Left ventricle myocardium inferior (tissue), 1 donor: Measurements from ENCODE around the gene FGFR3. TPM values are rescaled to one million over a fixed set of nuclear protein-coding genes. Genes with fewer than 3 reads are reported as not detected.

Source experiments
- DNase-seq: peaks from one replicate; pipeline ENCODE4 v3.0.0-alpha.2; 2020
- H3K27ac ChIP-seq: fragments of 200-600 bp; replicated peaks from 2 replicates; pipeline ENCODE4 v1.8.0; 2021
- H3K27me3 ChIP-seq: fragments of 200-600 bp; 2 replicates; pipeline ENCODE4 v1.8.0; 2021; ENCODE audit warnings: low read depth
- H3K36me3 ChIP-seq: fragments of 200-600 bp; 2 replicates; pipeline ENCODE4 v1.8.0; 2021
- H3K4me1 ChIP-seq: fragments of 200-600 bp; 2 replicates; pipeline ENCODE4 v1.8.0; 2021
- H3K4me3 ChIP-seq: fragments of 200-600 bp; 2 replicates; pipeline ENCODE4 v1.8.0; 2021; ENCODE audit warnings: mild to moderate bottlenecking, moderate library complexity
- H3K9me3 ChIP-seq: fragments of 200-600 bp; replicated peaks from 2 replicates; pipeline ENCODE4 v1.8.0; 2021
- intact Hi-C: fragments of 100-400 bp; cut with micrococcal nuclease; formaldehyde crosslinking; loops from one replicate; pipeline ENCODE4 v1.11.0; 2022
- total RNA-seq: library from RNA; stranded (reverse); fragmentation: NEBNext Ultra II Directional; extraction: Animal tissue kit (Norgen Biotek cat#: 25700); gene quantifications from one replicate; pipeline ENCODE4 v1.2.1, GENCODE V29; 2021
- TF ChIP-seq, protein P1 (sequence below): fragments of 200-600 bp; IDR thresholded peaks from 2 replicates; pipeline ENCODE4 v1.8.0; 2021; ENCODE audit warnings: antibody characterized with exemption, mild to moderate bottlenecking, borderline replicate concordance
- donor health status: DM: no; HTN: yes; CAD: no; lungs with severe emphysema.

The FGFR3 gene
- total RNA-seq, 1 donor from 2014 or later: 3.5 TPM

DNA sequence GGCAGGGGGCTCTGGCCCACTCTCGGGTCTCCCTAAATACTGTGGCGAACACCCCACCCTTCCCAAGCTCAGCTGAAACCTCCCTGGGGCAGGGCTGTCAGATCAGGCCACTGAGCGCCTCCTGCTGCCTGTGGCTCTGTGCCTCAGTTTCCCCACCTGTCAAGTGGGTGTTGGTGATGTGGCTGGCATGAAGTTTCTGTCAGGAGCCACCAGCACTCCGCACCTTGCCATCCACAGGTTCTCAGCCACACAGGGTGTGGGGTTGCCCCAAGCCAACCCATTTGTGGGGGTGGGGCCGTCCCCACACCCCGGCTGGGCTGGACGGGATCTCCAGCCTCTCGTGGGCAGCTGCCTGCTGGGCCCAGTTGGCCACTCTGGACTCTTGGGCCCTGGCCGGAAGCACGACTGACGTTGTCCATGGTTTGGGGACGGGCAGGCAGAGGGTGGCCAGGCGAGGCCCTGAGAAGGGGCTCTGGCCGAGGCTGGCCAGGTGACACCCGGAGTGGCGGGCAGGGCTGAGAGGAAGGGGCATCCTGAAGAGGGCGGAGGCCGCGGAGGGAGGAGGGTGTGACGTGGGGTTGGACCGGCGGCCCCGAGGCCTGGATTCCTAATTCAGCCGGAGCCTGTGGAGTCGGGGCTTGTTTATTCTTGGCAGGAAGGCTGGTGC, 5.5 kb upstream of the FGFR3 start:
- Histone ChIP-seq H3K27ac (no peak overlapping the region), H3K27me3 (peaks cover 5% of the 10 kb centered on the region), H3K4me3 (no peak overlapping the region), H3K9me3 (no peaks in the 10 kb centered on the region), H3K36me3 (no peaks in the 10 kb centered on the region), H3K4me1 (peaks cover 16% of the 10 kb centered on the region)
- TF ChIP-seq, protein P1, sequence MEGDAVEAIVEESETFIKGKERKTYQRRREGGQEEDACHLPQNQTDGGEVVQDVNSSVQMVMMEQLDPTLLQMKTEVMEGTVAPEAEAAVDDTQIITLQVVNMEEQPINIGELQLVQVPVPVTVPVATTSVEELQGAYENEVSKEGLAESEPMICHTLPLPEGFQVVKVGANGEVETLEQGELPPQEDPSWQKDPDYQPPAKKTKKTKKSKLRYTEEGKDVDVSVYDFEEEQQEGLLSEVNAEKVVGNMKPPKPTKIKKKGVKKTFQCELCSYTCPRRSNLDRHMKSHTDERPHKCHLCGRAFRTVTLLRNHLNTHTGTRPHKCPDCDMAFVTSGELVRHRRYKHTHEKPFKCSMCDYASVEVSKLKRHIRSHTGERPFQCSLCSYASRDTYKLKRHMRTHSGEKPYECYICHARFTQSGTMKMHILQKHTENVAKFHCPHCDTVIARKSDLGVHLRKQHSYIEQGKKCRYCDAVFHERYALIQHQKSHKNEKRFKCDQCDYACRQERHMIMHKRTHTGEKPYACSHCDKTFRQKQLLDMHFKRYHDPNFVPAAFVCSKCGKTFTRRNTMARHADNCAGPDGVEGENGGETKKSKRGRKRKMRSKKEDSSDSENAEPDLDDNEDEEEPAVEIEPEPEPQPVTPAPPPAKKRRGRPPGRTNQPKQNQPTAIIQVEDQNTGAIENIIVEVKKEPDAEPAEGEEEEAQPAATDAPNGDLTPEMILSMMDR: no peak
- intact Hi-C loops: no loop called here
- no peak for DNase-seq

GRCh38 chr4:1788254-1788973, 4.7 kb upstream of the FGFR3 start:
- Histone ChIP-seq H3K4me3 (no peak overlapping the region), H3K27ac (no peak overlapping the region), H3K36me3 (no peaks in the 10 kb centered on the region), H3K9me3 (no peaks in the 10 kb centered on the region), H3K4me1 (peaks cover 19% of the 10 kb centered on the region), H3K27me3 (peaks cover 8% of the 10 kb centered on the region)
- TF ChIP-seq, protein P1: no peak
- no peak for DNase-seq
- intact Hi-C loops: no loop called here

DNA sequence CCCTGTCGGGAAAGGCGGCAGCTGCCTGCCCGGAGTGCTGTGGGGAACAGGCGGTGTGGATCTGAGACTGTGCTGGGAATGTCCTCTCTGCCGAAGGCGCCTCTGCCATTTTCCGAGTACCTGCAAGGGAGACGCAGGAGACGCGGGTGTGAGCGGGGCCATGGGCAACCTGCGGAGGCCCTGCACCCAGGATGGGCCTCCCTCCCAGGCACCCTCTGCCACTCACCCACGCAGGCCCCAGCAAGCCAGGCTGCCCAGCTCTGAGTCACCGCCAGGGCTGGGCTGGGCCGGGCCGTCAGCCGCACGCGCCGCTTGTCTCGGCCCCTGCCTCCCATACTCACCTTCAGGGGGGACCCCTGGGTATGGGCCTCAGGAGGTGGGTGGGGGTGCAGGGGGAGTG, 3.5 kb upstream of the FGFR3 start:
- Histone ChIP-seq H3K27ac (no peak overlapping the region), H3K36me3 (no peaks in the 10 kb centered on the region), H3K9me3 (no peaks in the 10 kb centered on the region), H3K27me3 (peaks cover 17% of the 10 kb centered on the region), H3K4me1 (peaks cover 27% of the 10 kb centered on the region), H3K4me3 (no peak overlapping the region)
- intact Hi-C loops: no loop called here
- DNase-seq: no peak
- TF ChIP-seq, protein P1: no peak

DNA sequence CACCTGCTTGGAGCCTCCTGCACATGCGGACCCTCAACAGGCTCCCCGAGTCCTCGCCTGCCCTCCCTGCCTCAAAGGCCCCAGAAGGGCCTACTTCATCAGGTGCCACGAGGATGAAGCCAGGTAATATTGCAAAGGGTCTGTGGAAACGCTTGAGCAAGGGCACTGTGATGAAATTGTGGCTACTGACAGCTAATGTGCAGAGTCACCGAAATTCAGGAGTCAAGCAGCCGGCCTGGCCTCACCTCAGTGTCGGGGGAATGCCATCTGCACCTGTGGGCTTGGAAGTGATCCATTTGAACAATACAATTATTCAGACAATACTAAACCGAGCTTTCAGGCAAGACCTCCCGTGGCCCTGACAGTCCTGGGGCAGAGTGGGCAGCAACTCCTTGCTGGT, 3.1 kb upstream of the FGFR3 start:
- peaks cover 22% of the 10 kb centered on the region for H3K27me3 ChIP-seq
- TF ChIP-seq, protein P1: no peak
- DNase-seq: no peak
- H3K4me3 ChIP-seq: no peak overlapping the region
- H3K27ac ChIP-seq: no peak overlapping the region
- H3K9me3 ChIP-seq: no peaks in the 10 kb centered on the region
- H3K36me3 ChIP-seq: no peaks in the 10 kb centered on the region
- intact Hi-C loops: no loop called here
- peaks cover 27% of the 10 kb centered on the region for H3K4me1 ChIP-seq

DNA sequence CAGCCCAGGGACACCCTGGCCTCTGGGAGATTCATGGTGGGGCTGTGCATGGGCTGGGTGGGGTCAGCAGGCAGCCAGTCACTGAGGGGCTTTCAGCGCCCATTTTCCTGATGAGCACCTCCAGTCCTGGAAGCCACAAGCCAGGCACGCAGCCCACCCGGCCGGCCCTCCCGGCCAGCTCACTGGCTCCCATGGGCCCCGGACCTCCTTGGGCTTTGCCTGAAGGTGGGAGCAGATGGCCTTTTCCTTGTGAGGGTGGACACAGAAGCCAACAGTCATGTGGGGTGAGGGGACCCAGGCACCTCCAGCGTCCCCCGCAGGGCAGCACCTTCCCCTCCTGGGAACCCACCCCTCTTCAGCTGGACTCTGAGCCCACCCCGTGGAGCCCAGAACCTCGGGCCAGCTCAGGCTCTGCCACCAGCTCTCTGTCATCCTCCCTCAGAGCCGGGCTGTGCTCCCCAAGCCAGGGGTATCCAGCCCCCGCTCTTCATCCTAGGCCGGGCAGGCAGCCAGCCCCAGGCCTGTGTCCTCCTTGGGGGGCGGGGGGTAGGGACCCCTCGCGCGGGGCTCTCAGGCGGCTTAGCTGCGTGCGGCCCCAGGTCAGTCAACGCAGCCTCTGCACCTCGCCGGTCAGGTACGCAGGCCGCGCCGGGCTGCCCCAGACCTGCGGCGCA, 798 bp upstream of the FGFR3 start:
- intact Hi-C loops: no loop called here
- peaks cover 29% of the 10 kb centered on the region for H3K4me1 ChIP-seq
- TF ChIP-seq, protein P1: no peak
- peak overlapping the region; percentile 53 for H3K4me3 ChIP-seq
- no peak for DNase-seq
- H3K27ac ChIP-seq: peak overlapping the region; percentile 27
- peaks cover 44% of the 10 kb centered on the region for H3K27me3 ChIP-seq
- no peaks in the 10 kb centered on the region for H3K36me3 ChIP-seq
- H3K9me3 ChIP-seq: no peaks in the 10 kb centered on the region
